GM12878 (cell line): ENCODE results near the gene ZDHHC11B. TPM values are rescaled to one million over a fixed set of nuclear protein-coding genes. Genes with fewer than 3 reads are reported as not detected.

ENCODE experiments used
- ATAC-seq: fragments of 200-7000 bp; cut with Tn5 transposase; 3 replicates; pipeline ENCODE4 v1.9.1; 2020; ENCODE audit warnings: mild to moderate bottlenecking, moderate library complexity
- BruUV-seq: library from RNA; stranded (reverse); fragments of 400-500 nt; replicated peaks from 2 replicates; lab custom pipeline; 2021; lab: Mats Ljungman, UMichigan
- CTCF ChIA-PET: fragments of 300-600 bp; sonication (Branson Sonifier 250); formaldehyde crosslinking; extraction: SDS; loops from one replicate; lab custom pipeline; 2021; ENCODE audit warnings: inconsistent platforms; lab: Yijun Ruan, JAX
- POLR2A ChIA-PET: fragments of 350-600 bp; formaldehyde crosslinking; extraction: SDS; loops from one replicate; lab custom pipeline; 2021; ENCODE audit warnings: inconsistent platforms; lab: Charles Lee
- RAD21 ChIA-PET: fragments of 300-600 bp; sonication (Branson Sonifier 250); formaldehyde crosslinking; loops from one replicate; lab custom pipeline; 2023; ENCODE audit warnings: antibody characterized with exemption; ENCODE audit not compliant: unreplicated experiment; lab: Charles Lee
- SMC1A ChIA-PET: fragments of 300-600 bp; sonication (Branson Sonifier 250); formaldehyde crosslinking; loops from one replicate; lab custom pipeline; 2023; ENCODE audit not compliant: unreplicated experiment, uncharacterized antibody; lab: Charles Lee
- DNase-seq: peaks from one replicate; pipeline ENCODE4 v3.0.0-alpha.2; 2011; ENCODE audit warnings: low read depth, low spot score
- FAIRE-seq: peaks from 3 replicates; lab custom pipeline; 2011; peaks lifted over from hg19 to GRCh38; lab: Jason Lieb, UNC
- H2AFZ ChIP-seq: 2 replicates; pipeline ENCODE4 v1.6.0; 2011; ENCODE audit warnings: low read depth, low read length, control low read depth; ENCODE audit not compliant: control insufficient read depth
- H3K27ac ChIP-seq: 2 replicates; pipeline ENCODE4 v1.5.1; 2011; ENCODE audit warnings: control low read depth; ENCODE audit not compliant: control insufficient read depth, insufficient read depth
- H3K27me3 ChIP-seq, 2 experiments: replicated peaks in 1 of 2; 2 replicates each; pipeline versions ENCODE4 v1.6.0 to v1.6.1; 2011; ENCODE audit warnings: low read length in 1 of 2; ENCODE audit not compliant: control insufficient read depth in 2 of 2, insufficient read depth in 2 of 2
- H3K36me3 ChIP-seq, 2 experiments: 2 replicates each; pipeline ENCODE4 v1.5.1; 2011; ENCODE audit warnings: low read length in 1 of 2; ENCODE audit not compliant: control insufficient read depth in 2 of 2, insufficient read depth in 2 of 2
- H3K4me1 ChIP-seq: 2 replicates; pipeline ENCODE4 v1.6.1; 2011; ENCODE audit warnings: mild to moderate bottlenecking, low read length, moderate library complexity, mixed read lengths; ENCODE audit not compliant: control insufficient read depth, insufficient read depth
- H3K4me2 ChIP-seq: 2 replicates; pipeline ENCODE4 v1.6.0; 2011; ENCODE audit warnings: control low read depth; ENCODE audit not compliant: control insufficient read depth, insufficient read depth
- H3K4me3 ChIP-seq: fragments of 200-600 bp; sonication (generic); 2 replicates; pipeline ENCODE4 v1.5.1; 2016
- H3K79me2 ChIP-seq: 2 replicates; pipeline ENCODE4 v1.6.0; 2011; ENCODE audit warnings: low read length; ENCODE audit not compliant: control insufficient read depth, insufficient read depth
- H3K9ac ChIP-seq: 2 replicates; pipeline ENCODE4 v1.8.0; 2011; ENCODE audit warnings: low read length, control low read depth, mixed read lengths; ENCODE audit not compliant: control insufficient read depth, insufficient read depth
- H3K9me3 ChIP-seq: replicated peaks from 3 replicates; pipeline ENCODE4 v1.5.1; 2011; ENCODE audit warnings: mild to moderate bottlenecking, low read length; ENCODE audit not compliant: control insufficient read depth, insufficient read depth
- H4K20me1 ChIP-seq: 2 replicates; pipeline ENCODE4 v1.6.0; 2011; ENCODE audit not compliant: control insufficient read depth, insufficient read depth
- BMI1 ChIP-seq: fragments of 450-650 bp; IDR thresholded peaks from 2 replicates; pipeline ENCODE4 v1.6.1; 2016; ENCODE audit warnings: mild to moderate bottlenecking, moderate library complexity, borderline replicate concordance
- HDAC6 ChIP-seq: fragments of 200-600 bp; sonication (generic); IDR thresholded peaks from one replicate; pipeline ENCODE4 v1.8.0; 2017; ENCODE audit warnings: antibody characterized with exemption; ENCODE audit not compliant: unreplicated experiment
- SIN3A ChIP-seq: IDR thresholded peaks from 2 replicates; pipeline ENCODE4 v1.6.1; 2012; ENCODE audit warnings: low read depth, low read length, improper control_type of control experiment
- SIX5 ChIP-seq: IDR thresholded peaks from 2 replicates; pipeline ENCODE4 v1.6.1; 2011; ENCODE audit warnings: mild to moderate bottlenecking, low read depth, low read length, moderate library complexity; ENCODE audit not compliant: severe bottlenecking
- SMAD1 ChIP-seq: fragments of 450-650 bp; IDR thresholded peaks from 2 replicates; pipeline ENCODE4 v1.6.1; 2018; ENCODE audit warnings: mild to moderate bottlenecking, low read depth; ENCODE audit not compliant: partially characterized antibody
- WGBS: methylation state at CpG from one replicate; pipeline ENCODE4 v1.1.6; 2016; ENCODE audit warnings: low lambda C conversion rate; ENCODE audit not compliant: insufficient replicate concordance, insufficient coverage; ENCODE audit errors: missing lambda C conversion rate; 5-methylcytosine and 5-hydroxymethylcytosine counted together
- in situ Hi-C: fragments of 300-500 bp; cut with MboI; formaldehyde crosslinking; loops from 9 replicates; pipeline ENCODE4 v1.14.3; 2018; ENCODE audit warnings: mixed read lengths
- intact Hi-C: fragments of 100-400 bp; cut with micrococcal nuclease; formaldehyde crosslinking; loops from one replicate; pipeline ENCODE4 v1.14.2; 2022; ENCODE audit not compliant: unreplicated experiment
- polyA plus RNA-seq, 11 experiments: library from polyadenylated mRNA; depleted of rRNA in 4 of 11; unstranded in 6 of 11; stranded (reverse) in 5 of 11; fragments of >200 nt; fragmentation: Nextera tagmentation in 4 of 11; fragmentation: Illumina TruSeq in 1 of 11; extraction: Ambion mirVana in 4 of 11; extraction: Trizol in 1 of 11; gene quantifications; 1 replicate in 1 of 11; 2 replicates in 10 of 11; pipeline versions ENCODE4 v1.2.1 to v1.2.3, GENCODE V29; 2011 to 2016; ENCODE audit warnings: inconsistent platforms in 2 of 11, missing spikeins in 2 of 11, low read depth in 1 of 11
- total RNA-seq, 4 experiments: library from RNA; depleted of rRNA in 3 of 4; stranded (reverse); fragments of >200 nt in 3 of 4; fragmentation: Illumina TruSeq in 1 of 4; extraction: Trizol in 1 of 4; gene quantifications; 2 replicates each; pipeline versions ENCODE4 v1.2.1 to v1.2.3, GENCODE V29; 2013 to 2021
- TF ChIP-seq, protein P1 (sequence below): fragments of 450-650 bp; IDR thresholded peaks from 2 replicates; pipeline ENCODE4 v1.6.1; 2017; ENCODE audit warnings: mild to moderate bottlenecking
- TF ChIP-seq, protein P2 (sequence below): fragments of 450-650 bp; IDR thresholded peaks from 2 replicates; pipeline ENCODE4 v1.6.1; 2017; ENCODE audit warnings: antibody characterized with exemption, mild to moderate bottlenecking, moderate library complexity

ZDHHC11B gene
- total and polyA plus RNA-seq, 10 of the 15 experiments (the other 5 are each of a cell fraction or from before 2014, with no cell fraction given): 0.01 to 0.10 (median 0.09) TPM; not detected in 7

DNA sequence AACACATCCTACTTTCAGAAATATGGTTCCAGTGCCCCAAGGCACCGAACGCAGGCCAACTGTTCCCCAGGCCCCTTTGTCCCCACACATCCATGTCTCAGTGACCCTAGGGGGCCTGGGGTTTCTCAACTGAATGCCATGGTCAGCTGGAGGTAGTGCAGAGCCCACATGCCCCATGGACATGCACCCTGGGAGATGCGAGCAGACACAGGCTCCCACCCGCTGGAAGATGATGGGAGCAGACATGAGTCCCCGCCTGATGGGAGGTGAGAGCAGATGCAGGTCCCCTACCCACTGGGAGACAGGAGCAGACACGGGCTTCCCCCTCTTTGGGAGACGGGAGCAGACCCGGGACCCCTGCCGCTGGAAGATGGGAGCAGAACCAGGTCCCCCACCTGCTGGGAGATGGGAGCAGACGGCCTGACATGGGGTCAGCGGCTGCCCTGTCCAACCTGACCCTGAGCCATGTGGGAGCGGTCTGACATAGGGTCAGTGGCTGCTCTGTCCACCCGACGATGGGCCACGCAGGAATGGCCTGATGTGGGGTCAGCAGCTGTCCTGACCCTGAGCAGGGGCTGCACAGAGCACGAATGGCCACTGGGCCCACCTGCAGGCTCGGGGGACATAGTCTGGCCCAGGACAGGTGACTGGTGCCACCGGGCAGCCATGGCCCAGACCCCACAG, 18.4 kb downstream of the ZDHHC11B start:
- POLR2A ChIA-PET: no interaction called here
- no peak for ATAC-seq
- H4K20me1 ChIP-seq: no peaks in the 10 kb centered on the region
- BruUV-seq: no TSS peak
- no peak for TF ChIP-seq BMI1
- TF ChIP-seq SMAD1: no peak
- TF ChIP-seq, protein P1, sequence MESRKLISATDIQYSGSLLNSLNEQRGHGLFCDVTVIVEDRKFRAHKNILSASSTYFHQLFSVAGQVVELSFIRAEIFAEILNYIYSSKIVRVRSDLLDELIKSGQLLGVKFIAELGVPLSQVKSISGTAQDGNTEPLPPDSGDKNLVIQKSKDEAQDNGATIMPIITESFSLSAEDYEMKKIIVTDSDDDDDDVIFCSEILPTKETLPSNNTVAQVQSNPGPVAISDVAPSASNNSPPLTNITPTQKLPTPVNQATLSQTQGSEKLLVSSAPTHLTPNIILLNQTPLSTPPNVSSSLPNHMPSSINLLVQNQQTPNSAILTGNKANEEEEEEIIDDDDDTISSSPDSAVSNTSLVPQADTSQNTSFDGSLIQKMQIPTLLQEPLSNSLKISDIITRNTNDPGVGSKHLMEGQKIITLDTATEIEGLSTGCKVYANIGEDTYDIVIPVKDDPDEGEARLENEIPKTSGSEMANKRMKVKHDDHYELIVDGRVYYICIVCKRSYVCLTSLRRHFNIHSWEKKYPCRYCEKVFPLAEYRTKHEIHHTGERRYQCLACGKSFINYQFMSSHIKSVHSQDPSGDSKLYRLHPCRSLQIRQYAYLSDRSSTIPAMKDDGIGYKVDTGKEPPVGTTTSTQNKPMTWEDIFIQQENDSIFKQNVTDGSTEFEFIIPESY: no peak
- TF ChIP-seq HDAC6: no peak
- no peak for TF ChIP-seq SIN3A
- TF ChIP-seq, protein P2, sequence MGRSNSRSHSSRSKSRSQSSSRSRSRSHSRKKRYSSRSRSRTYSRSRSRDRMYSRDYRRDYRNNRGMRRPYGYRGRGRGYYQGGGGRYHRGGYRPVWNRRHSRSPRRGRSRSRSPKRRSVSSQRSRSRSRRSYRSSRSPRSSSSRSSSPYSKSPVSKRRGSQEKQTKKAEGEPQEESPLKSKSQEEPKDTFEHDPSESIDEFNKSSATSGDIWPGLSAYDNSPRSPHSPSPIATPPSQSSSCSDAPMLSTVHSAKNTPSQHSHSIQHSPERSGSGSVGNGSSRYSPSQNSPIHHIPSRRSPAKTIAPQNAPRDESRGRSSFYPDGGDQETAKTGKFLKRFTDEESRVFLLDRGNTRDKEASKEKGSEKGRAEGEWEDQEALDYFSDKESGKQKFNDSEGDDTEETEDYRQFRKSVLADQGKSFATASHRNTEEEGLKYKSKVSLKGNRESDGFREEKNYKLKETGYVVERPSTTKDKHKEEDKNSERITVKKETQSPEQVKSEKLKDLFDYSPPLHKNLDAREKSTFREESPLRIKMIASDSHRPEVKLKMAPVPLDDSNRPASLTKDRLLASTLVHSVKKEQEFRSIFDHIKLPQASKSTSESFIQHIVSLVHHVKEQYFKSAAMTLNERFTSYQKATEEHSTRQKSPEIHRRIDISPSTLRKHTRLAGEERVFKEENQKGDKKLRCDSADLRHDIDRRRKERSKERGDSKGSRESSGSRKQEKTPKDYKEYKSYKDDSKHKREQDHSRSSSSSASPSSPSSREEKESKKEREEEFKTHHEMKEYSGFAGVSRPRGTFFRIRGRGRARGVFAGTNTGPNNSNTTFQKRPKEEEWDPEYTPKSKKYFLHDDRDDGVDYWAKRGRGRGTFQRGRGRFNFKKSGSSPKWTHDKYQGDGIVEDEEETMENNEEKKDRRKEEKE: no peak
- no peak for TF ChIP-seq SIX5
- TF ChIP-seq, all 136 proteins: peak for 0
- Histone ChIP-seq H2AFZ (no peak overlapping the region), H3K4me3 (no peak overlapping the region), H3K27me3 (no peaks in the 10 kb centered on the region), H3K9ac (no peak overlapping the region), H3K9me3 (no peaks in the 10 kb centered on the region; the same call in 2 of the 3 replicates), H3K36me3 (no peaks in the 10 kb centered on the region), H3K79me2 (no peaks in the 10 kb centered on the region), H3K27ac (no peak overlapping the region), H3K4me1 (no peaks in the 10 kb centered on the region), H3K4me2 (no peak overlapping the region)
- RAD21 ChIA-PET: no interaction called here
- intact Hi-C loops (no loop called here), in situ Hi-C loops (no loop called here)
- CTCF ChIA-PET: no interaction called here
- DNase-seq (no peak), FAIRE-seq (no peak)
- 53% methylated on average over 18 of the region's 18 CpGs for WGBS
- SMC1A ChIA-PET: no interaction called here
